GM20000 (cell line): ENCODE data around the gene TBXT.
"Not testable (repeated sequence)": the region's sequence is repeated elsewhere in the genome, so short reads cannot be mapped to it uniquely, and the experiment has no call there.

Source experiments
- DNase-seq: peaks from one replicate; pipeline ENCODE4 v3.0.0; 2012; ENCODE audit warnings: low spot score
- CTCF ChIP-seq: IDR thresholded peaks from 2 replicates; pipeline ENCODE4 v1.5.1; 2012; ENCODE audit warnings: mild to moderate bottlenecking, control low read depth; ENCODE audit errors: extremely low read depth, missing control alignments

Gene TBXT

GRCh38 chr6:166192136-166192535 is 24.5 kb upstream of the TBXT start:
- TF ChIP-seq CTCF = no peak
- DNase-seq = no peak

- no peak for TF ChIP-seq CTCF
- DNase-seq = no peak
Observed at GRCh38 chr6:166179704-166180103, 12.1 kb upstream of the TBXT start.

GRCh38 chr6:166176106-166176505 is 8.5 kb upstream of the TBXT start:
- no peak for TF ChIP-seq CTCF
- DNase-seq = no peak

- not testable (repeated sequence) for DNase-seq
Observed at GRCh38 chr6:166175093-166175492, 7.4 kb upstream of the TBXT start.

GRCh38 chr6:166174031-166174430 is 6.4 kb upstream of the TBXT start:
- no peak for TF ChIP-seq CTCF
- no peak for DNase-seq

GRCh38 chr6:166173281-166173951 is 5.8 kb upstream of the TBXT start:
- DNase-seq = no peak
- no peak for TF ChIP-seq CTCF

GRCh38 chr6:166172546-166172945 is 4.9 kb upstream of the TBXT start:
- DNase-seq = no peak
- no peak for TF ChIP-seq CTCF
